ENCODE data around the gene RAP1GDS1.
"Not testable (repeated sequence)": the region's sequence is repeated elsewhere in the genome, so short reads cannot be mapped to it uniquely, and the experiment has no call there.

The RAP1GDS1 gene

DNA sequence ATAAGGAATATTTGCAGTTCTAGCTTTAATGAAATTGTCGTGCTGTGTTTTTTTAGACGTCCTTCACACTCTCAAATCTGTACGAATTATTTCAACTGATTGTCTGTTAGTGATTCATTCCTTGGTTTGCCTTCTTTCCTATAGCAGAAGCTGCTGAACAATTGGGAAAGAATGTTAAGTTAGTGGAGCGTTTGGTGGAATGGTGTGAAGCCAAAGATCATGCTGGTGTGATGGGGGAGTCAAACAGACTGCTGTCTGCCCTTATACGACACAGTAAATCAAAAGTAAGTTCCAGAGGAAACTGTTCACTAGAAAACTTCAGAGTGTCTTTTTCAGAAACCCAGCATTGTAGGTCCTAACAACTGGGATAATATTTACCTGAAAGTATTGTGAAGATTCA, 159.9 kb downstream of the RAP1GDS1 start:
- in situ Hi-C loops (cut with MboI; ENCODE audit: low sequenced_read_pairs): no loop called here

DNA sequence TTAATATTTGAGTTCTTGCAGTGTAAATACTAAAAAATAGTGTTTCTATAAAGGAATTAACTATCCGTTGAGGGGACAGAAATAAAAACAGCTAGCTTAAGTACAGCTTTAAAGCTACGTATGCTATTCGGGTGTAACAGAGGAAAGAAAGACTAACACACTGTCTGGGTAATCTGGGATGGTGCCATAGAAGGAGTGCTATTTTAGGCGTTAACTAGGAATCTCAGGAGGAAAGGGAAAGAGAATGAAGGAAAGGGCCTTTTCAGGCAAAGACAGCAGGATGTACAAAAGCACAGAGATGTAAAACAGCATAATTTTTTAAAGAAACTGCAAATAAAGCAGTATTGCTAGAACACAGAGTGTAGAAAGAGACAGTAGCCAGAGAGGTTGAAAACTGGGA, 161.8 kb downstream of the RAP1GDS1 start:
- in situ Hi-C loops (cut with MboI; ENCODE audit: low sequenced_read_pairs): no loop called here

DNA sequence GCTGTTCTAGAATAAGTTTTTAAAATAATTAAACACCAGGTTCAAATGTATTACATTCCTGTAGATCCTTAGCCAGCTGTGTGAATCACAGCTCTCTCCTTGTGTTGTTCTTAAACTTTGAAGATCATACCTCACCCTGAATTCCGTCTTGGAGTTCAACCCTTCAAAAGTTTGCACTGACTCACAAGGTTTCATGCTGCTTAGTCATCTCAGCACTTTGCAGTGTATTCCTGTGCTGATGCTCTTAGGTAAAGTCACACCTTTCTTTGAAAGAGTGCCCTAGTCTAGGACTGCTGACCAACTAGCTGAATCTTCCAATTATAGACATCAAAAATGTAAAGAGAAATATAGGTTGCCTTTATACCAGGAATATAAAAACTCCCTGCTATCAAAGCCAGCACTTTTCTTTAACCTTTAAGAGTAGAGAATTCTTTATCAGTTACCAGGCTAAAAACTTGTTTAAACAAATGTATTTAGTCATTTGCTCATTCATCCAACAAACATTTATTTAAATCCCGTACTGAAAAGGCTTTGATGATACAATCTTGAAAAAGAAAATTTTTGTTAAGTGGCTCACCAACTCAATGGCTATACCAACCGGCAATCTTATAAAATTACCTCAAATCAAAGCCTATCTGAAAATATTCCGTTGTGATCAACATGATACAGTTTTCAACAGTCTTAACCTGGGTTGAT, 169.7 kb downstream of the RAP1GDS1 start:
- in situ Hi-C loops (cut with MboI; ENCODE audit: low sequenced_read_pairs): no loop called here

DNA sequence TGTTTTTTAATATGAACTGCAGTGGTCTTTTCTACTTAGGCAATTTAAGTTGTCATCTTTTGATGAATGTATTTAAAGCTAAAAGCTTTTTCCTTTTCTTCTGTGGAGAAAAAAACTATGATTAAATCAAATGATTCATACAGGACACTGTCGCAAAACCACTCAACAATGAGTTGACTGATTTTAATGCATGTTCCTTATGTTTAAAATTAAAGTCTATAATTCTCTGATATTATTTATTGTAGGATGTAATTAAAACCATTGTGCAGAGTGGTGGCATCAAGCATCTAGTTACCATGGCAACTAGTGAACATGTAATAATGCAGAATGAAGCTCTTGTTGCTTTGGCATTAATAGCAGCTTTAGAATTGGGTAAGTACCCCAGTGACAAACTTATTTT, 172.5 kb downstream of the RAP1GDS1 start:
- in situ Hi-C loops (cut with MboI; ENCODE audit: low sequenced_read_pairs): no loop called here

DNA sequence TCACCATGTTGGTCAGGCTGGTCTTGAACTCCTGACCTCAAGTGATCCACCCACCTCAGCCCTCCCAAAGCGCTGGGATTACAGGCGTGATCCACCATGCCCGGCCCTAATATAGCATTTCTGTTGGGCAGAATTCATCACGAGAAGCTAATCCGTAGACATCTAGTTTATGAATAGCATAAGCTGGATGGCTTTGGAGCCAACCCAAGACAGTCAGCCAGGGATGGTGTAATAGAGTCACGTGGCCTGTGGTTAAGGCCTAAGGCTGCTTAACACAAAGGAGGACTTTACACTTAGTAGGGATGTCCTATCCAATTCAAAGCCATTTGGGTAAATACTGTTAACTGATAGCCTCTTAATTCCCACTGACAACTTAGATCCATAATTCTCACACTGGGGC, 173.6 kb downstream of the RAP1GDS1 start:
- in situ Hi-C loops (cut with MboI; ENCODE audit: low sequenced_read_pairs): no loop called here

DNA sequence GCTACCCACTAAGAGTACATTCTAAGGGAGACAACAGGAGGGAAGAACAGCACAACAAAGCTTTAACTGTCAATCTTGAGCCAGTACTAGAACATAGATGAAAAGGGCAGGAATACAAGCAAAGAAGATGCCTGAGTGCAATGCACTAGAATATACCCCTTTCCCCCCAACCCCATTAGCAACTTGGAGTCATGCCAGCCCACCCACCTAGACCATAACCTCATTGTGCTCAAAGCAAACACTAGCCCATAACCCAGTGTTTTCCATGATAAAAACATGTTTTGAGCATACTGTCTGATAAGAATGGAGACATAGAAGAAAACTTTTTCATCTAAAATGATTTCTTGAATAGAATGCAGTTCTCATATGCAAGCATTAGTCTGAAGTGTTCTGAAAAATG, 183.2 kb downstream of the RAP1GDS1 start:
- in situ Hi-C loops (cut with MboI; ENCODE audit: low sequenced_read_pairs): no loop called here

DNA sequence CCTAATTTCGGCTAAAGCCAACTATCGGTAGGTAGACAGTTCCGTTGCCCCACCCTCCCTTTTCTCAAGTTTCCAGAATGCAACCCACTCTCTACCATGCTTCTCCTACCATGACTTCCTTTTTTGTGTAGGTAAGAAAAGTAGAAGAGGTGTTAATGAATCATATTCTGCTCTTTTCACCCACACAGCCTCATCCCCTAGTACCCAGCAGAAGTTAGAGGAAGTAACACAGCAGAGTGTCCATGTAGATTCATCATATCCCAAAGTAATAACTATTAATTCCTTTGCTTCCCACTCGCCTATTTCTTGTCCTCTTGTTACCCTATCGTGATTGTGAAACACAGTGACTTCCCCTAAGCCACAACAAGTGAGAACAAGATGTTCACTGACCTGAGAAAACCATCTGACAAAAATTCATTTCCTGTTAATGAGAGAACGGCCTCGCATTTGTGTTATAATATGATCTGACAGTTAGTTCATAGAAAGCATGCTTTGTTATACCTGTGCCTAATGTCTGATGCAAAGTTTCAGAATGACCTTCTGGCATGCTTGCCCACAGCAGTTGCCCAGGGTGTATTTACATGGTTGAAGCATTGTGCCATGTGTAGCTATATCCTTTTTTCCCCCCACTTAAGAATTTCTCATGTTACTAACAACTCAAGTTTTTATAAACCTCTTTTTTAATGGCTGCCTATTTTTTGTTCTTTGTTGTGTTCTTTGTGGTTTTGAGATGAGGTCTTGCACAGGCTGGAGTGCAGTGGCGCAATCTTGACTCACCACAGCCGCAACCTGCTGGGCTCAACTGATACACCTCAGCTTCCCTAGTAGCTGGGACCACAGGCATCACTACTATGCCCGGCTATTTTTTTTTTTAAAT, 185.6 kb downstream of the RAP1GDS1 start:
- in situ Hi-C loops (cut with MboI; ENCODE audit: low sequenced_read_pairs): no loop called here

DNA sequence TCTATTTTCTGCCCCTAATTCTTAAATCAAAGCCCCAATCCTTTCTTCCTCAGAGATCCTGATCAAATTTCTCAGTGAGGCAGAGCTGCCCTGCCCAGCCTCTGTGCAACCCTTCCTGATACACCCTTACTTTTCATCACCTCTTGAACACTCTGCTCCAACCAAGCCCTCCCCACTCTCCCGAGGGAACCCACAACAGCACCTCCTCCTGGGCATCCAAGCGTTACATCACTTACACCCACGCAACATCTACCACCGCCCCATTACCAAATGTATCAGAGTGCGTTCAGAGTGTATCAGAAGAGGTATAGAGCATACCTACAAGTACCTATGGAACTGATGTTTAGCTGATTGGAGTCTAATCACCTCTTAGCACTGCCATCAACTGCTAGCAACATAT, 186.5 kb downstream of the RAP1GDS1 start:
- in situ Hi-C loops (cut with MboI; ENCODE audit: low sequenced_read_pairs): no loop called here

DNA sequence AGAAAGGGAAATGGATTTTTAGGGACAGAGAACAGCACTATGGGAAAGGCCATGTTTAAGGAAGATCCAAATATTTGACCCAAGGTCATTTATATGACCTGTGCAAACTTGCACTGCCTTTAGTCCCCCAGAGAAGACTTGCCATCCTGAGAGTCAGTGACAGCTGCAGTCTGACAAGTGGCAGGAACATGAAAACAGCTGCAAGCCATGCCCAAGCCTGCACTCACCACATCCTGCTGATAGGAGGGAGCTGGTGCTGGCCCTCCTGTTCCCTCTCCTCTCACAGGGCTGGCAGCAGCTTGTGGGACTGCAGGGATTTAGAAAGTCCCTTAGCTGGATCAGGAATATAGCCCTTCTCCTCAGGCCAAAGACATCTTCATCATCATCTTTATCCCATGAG, 187.7 kb downstream of the RAP1GDS1 start:
- in situ Hi-C loops (cut with MboI; ENCODE audit: low sequenced_read_pairs): no loop called here

DNA sequence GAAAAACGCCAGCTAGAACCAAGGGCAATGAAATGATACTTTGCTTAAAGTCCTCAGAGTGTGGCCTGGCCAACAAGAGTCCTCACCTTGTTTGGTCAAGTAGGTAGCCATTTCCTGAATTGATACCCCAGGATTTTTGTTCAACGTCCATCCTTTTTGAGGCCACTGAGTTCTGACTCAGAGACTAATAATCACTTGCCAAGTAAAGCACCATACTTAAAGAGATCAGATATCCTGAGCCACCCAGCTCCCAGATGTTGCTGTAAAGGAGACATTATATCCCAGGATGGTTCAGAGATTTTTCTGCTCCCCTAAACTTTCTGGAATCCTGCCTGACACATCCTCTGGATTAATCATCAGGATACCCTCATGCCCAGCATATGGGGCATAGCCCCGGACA, 190.9 kb downstream of the RAP1GDS1 start:
- in situ Hi-C loops (cut with MboI; ENCODE audit: low sequenced_read_pairs): no loop called here

DNA sequence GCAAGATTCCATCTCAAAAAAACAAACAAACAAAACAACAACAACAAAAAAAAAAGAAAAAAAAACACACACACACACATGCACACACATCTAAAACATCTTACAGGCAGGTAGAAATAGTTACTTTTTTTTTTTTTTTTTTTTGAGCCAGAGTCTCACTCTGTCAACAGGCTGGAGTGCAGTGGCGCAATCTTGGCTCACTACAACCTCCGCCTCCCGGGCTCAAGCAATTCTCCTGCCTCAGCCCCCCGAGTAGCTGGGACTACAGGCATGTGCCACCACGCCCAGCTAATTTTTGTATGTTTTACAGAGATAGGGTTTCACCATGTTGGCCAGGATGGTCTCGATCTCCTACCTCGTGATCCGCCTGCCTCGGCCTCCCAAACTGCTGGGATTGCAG, 196.2 kb downstream of the RAP1GDS1 start:
- in situ Hi-C loops (cut with MboI; ENCODE audit: low sequenced_read_pairs): not testable (repeated sequence)

DNA sequence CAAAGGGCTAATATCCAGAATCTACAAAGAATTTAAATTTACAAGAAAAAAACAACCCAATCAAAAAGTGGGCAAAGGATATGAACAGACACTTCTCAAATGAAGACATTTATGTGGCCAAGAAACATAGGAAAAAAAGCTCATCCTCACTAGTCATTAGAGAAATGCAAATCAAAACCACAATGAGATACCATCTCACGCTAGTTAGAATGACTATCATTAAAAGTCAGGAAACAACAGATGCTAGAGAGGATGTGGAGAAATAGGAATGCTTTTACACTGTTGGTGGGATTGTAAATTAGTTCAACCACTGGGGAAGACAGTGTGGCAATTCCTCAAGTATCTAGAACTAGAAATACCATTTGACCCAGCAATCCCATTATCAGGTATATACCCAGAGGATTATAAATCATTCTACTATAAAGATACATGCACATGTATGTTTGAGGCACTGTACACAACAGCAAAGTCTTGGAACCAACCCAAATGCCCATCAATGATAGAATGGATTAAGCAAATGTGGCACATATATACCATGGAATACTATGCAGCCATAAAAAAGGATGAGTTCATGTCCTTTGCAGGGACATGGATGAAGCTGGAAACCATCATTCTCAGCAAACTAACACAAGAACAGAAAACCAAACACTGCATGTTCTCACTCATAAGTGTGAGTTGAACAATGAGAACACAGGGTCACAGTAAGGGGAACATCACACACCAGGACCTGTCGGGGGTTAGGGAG, 200.1 kb downstream of the RAP1GDS1 start:
- in situ Hi-C loops (cut with MboI; ENCODE audit: low sequenced_read_pairs): not testable (repeated sequence)

DNA sequence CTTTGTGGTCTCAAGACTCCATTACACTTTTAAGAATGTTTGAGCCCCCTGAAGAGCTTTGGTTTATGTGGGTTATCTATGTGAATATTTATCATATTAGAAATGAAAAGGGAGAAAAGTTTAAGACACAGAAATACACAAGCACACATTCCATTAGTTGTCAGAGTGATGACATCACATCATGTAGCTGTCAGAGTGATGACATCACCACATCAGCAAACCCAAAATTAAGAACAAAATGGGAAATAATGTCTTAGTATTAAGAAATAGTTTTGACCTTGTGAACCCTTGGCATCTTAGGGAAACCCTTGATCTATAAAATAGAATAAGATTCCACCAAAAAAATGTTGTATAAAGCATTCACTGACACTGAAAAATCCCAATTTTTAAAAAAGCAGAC, 201.3 kb downstream of the RAP1GDS1 start:
- in situ Hi-C loops (cut with MboI; ENCODE audit: low sequenced_read_pairs): no loop called here

DNA sequence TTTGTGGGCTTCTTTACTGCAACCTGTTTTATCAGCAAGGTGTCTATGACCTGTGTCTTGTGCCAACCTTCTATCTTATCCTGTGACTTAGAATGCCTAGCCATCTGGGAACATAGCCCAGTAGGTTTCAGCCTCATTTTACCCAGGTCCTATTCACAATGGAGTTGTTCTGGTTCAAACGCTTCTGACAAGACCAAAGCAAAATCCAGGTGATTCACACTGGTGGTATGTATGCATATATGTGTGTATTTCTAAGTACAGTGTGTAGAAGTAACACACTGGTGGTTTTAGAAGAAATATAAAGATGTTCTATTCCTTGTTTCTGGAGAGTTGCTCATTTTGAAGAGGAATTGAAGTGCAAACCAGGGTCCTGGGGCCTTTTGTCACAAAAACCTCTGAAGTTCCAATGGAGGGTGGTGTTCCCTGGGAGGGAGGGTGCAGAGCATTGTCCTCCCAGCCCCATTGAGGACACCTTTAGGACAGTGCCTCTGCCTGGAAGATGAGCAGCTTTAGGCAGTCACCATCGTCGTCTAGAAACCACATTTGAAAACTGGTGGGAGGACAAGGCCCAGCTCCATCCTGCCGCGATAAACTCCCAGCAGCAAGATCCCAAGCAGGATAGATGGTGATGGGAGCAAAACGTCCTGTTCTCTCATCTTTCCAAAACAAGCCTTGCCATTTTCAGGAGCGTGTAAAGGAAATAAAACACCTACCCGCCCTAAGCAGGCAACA, 205.8 kb downstream of the RAP1GDS1 start:
- in situ Hi-C loops (cut with MboI; ENCODE audit: low sequenced_read_pairs): no loop called here

DNA sequence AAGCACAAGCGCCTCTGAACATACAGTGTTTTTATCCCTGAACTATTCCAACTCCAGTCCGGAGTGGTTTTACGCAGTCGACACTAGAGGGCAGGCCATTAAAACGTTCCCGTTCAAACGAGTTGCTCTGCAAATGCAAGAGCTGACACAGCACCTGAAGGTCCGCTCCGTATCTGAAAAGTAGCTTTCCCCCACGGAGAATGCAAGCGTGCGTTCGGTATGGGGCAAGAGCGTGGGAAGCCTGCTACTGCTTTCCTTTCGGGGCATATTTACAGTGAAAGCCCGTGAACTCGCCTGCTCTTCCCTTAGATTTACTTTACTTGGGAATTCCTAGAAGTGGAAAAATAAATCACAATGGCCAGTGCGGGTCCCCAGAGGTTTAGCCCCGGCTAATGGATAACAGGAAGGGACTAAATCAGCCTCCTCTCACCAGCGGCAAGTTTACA, 206.5 kb downstream of the RAP1GDS1 start:
- in situ Hi-C loops (cut with MboI; ENCODE audit: low sequenced_read_pairs): no loop called here

DNA sequence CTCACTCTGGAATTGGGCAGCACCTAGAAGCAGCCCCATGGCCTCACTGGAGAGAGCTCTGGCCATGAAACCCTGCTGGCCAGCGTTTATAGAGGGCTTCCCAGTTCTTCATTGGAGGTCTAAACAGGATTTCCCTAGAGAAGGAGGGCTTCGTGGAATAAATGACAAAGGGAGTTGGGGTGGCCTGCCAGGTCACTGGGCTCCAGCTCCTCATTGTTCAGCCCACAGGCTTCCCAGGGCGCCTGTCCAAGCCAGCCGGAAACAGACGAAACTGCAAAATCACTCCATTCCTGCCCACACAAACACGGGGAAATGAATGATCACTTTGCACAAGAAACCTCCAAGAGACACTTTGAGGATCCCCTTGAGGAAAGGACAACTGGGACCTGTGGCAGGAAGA, 207.5 kb downstream of the RAP1GDS1 start:
- in situ Hi-C loops (cut with MboI; ENCODE audit: low sequenced_read_pairs): no loop called here

DNA sequence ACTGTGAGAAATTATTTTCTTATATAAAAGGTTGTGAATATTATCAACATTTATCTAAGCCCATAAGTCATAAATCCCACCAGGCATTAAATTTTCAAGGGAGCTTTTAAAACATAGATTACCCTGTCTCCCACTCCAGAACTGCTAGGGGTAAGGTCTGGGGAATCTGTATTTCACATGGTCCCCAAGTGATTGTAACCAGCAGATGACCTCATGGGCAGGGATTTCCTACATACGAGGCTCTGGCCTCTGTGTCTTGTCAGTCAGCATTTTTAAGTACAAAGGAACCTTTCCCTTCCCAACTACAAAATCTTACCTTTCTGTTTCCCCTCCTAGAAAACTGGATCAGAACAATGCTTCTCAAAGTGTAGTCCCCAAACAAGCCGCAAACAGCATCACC, 208.6 kb downstream of the RAP1GDS1 start:
- in situ Hi-C loops (cut with MboI; ENCODE audit: low sequenced_read_pairs): no loop called here

DNA sequence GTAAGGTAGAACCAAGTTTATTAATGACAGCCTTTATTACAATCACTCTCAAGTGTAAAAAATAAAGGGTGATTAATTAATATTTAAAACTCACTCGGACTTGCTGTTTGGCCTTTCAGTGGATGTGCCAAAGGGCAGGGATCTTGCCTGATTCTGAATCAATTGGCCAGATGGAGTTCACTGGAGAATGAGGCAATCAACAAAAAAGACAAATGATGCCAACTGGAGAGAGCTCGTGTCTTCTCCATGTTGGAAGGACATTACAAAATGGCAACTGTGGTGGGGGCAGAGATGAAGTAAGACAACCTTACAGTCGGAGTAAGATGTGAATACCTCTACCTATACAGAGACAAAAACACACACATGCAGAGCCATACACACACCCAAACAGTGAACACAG, 209.2 kb downstream of the RAP1GDS1 start:
- in situ Hi-C loops (cut with MboI; ENCODE audit: low sequenced_read_pairs): no loop called here

DNA sequence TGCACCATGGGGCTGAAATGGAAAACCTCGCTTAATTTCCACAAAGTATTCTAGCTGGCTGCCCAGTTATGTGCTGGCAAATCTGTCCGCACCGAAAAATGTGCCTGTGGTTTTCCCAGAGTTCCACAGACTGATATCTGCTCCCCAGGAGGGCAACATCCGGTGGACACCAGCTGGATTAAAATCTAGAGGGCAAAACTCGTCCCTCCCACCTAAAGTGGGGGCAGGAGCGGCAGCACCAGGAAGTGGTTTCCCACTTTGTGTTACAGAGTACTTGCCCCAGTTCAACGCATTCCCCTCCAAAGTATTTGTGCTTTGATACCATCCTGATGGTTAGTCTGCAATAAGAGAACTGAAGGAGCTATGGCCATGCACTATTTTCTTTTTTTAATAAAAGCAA, 209.6 kb downstream of the RAP1GDS1 start:
- in situ Hi-C loops (cut with MboI; ENCODE audit: low sequenced_read_pairs): no loop called here

DNA sequence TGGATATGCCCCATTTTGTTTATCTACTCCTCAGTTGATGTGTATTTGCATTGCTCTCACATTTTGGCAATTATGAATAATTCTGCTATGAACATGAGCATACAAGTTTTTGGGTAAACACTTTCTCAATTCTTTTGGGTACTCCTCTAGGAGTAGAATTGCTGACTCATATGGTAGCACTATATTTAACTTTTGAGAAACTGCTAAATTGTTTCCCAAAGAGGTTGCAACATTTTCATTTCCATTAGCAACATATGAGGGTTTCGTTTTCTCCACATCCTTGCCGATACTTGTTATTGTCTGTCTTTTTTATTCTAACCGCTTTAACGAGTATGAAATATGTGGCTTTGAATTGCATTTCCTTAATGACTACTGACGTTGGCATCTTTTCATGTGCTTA, 211.9 kb downstream of the RAP1GDS1 start:
- in situ Hi-C loops (cut with MboI; ENCODE audit: low sequenced_read_pairs): no loop called here

DNA sequence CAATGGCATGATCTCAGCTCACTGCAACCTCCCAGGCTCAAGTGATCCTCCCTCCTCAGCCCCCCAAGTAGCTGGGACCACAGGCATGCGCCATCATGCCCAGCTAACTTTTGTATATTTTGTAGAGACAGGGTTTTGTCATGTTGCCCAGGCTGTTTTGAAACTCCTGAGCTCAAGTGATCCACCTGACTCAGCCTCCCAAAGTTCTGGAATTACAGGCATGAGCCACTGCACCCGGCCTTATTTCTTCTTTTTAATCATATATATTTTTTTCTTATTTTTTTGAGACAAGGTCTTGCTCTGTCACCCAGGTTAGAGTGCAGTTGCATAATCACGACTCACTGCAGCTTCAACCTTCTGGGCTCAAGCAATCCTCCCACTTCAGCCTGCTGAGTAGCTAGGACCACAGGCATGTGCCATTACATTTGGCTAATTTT, 213.2 kb downstream of the RAP1GDS1 start:
- in situ Hi-C loops (cut with MboI; ENCODE audit: low sequenced_read_pairs): no loop called here
